HUES64 (cell line): ENCODE measurements around the gene ZNF212.
"Not testable (repeated sequence)": the region's sequence is repeated elsewhere in the genome, so short reads cannot be mapped to it uniquely, and the experiment has no call there.

Experiments used
- H3K27ac ChIP-seq: 2 replicates; pipeline ENCODE4 v1.7.0; 2013; ENCODE audit warnings: low read depth, low read length, inconsistent platforms
- H3K27me3 ChIP-seq: 2 replicates; pipeline ENCODE4 v1.6.1; 2013; ENCODE audit warnings: mild to moderate bottlenecking, low read length; ENCODE audit not compliant: insufficient read depth
- H3K36me3 ChIP-seq: 2 replicates; pipeline ENCODE4 v1.6.1; 2013; ENCODE audit warnings: mild to moderate bottlenecking, low read length; ENCODE audit not compliant: insufficient read depth
- H3K4me1 ChIP-seq: 2 replicates; pipeline ENCODE4 v1.6.1; 2013; ENCODE audit warnings: mild to moderate bottlenecking, low read length, moderate library complexity; ENCODE audit not compliant: insufficient read depth
- H3K4me3 ChIP-seq: 2 replicates; pipeline ENCODE4 v1.5.1; 2013; ENCODE audit warnings: mild to moderate bottlenecking, low read length, moderate library complexity
- H3K9ac ChIP-seq: 2 replicates; pipeline ENCODE4 v1.6.1; 2013; ENCODE audit warnings: mild to moderate bottlenecking, low read depth, low read length
- H3K9me3 ChIP-seq: 2 replicates; pipeline ENCODE4 v1.6.1; 2013; ENCODE audit warnings: low read depth, low read length; ENCODE audit not compliant: insufficient read depth
- WGBS: fragments of 150-250, 120-280 bp; methylation state at CpG from one replicate; pipeline ENCODE4 v1.1.7; 2013; ENCODE audit warnings: missing lambda C conversion rate; 5-methylcytosine and 5-hydroxymethylcytosine counted together

Gene ZNF212

DNA sequence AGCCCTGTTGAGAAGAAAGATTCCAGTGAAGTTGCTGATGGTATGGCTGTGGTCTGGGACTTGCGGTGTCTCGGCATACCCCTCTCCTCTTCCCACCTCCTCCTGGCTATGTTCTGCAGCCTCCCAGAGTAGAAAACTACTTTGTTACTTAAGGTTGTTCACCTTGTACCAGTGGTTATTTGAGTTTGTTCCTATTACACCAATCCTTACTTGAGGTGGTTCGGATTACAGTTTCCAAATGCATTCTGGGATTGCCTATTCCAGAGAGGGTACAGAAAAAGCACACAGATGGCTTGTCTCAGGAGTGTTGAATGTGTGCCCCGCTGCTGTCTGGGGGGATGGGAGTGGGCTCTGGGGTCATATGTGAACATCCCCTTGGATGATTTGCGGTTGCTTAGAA lies 15.7 kb downstream of the ZNF212 start:
- Histone ChIP-seq H3K4me1 (no peaks in the 10 kb centered on the region), H3K27me3 (no peaks in the 10 kb centered on the region), H3K36me3 (peaks cover 54% of the 10 kb centered on the region), H3K9me3 (no peaks in the 10 kb centered on the region), H3K27ac (no peak overlapping the region), H3K9ac (no peak overlapping the region), H3K4me3 (no peak overlapping the region)
- WGBS, result 93% methylated on average over 3 of the region's 5 CpGs

DNA sequence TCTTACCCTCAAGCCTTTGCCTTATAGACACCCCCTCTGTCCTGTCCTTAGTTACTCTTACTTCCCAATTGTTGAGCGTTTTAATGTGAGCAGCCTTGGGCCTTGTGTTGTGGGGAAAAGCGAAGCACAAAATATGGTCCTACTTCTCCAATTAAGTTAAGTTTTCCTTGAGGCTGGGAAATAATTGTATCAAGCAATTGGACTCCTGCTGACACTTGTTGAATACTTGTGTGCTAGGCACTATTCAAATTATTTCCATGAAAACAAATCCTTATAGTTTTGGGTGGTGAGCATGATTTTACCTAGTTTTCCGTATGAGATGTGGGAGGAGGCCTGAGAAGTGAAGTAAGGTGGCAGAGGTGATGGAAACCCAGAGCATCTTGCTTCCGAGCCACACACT lies 17.1 kb downstream of the ZNF212 start:
- Histone ChIP-seq H3K4me3 (no peak overlapping the region), H3K4me1 (no peaks in the 10 kb centered on the region), H3K9me3 (no peaks in the 10 kb centered on the region), H3K27ac (no peak overlapping the region), H3K27me3 (peaks cover 8% of the 10 kb centered on the region), H3K9ac (no peak overlapping the region), H3K36me3 (peaks cover 44% of the 10 kb centered on the region)
- WGBS, result 93% methylated on average over 2 of the region's 4 CpGs

DNA sequence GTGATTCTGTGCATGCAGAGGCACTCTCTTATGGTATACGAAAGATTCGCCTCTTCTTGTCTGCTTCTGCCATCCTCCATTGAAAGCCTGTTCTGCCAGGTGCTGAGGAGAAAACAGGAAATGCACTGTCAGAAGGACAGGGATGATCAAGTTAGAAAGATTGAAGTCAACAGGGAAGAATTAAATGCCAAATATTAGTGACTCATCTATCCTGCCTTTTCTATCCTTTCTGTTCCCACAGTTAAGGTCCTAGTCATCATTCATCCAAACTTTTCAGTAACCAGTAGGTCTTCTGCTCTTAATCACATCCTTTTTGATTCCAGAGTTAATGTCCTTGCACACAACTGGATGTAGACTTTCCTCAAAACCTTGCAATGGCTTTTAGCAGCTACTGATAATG lies 17.7 kb downstream of the ZNF212 start:
- 97% methylated on average over 2 of the region's 2 CpGs for WGBS
- H3K27ac ChIP-seq, result no peak overlapping the region
- no peaks in the 10 kb centered on the region for H3K9me3 ChIP-seq
- no peak overlapping the region for H3K9ac ChIP-seq
- no peak overlapping the region for H3K4me3 ChIP-seq
- H3K4me1 ChIP-seq, result no peaks in the 10 kb centered on the region
- H3K36me3 ChIP-seq, result peaks cover 38% of the 10 kb centered on the region
- peaks cover 11% of the 10 kb centered on the region for H3K27me3 ChIP-seq

DNA sequence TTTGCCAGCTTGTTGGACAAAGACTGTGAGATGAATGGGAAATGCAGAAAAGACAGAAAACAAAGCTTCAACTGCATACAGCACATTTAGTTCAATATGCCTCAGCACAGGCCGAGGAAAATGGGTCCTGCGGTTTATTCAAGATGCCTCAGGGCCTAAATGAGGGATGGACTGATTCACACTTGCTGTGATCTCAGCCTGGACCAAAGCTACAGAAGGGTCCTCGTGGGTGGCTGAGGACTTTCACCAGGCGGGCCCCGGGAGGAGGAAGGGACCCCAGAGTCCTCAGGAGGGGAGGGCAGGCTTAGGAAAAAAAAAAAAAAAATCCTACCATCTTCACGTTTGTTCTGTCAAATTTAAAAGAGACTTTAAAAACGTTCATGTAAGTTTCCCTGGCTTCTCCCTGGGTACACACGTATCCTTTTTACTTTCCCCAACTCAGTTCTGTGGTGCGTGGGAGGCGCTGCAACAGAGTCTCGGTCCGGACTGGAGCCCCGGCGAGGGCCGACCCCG lies 21.9 kb downstream of the ZNF212 start:
- no peaks in the 10 kb centered on the region for H3K4me1 ChIP-seq
- WGBS, result 19% methylated on average over 16 of the region's 16 CpGs
- H3K9me3 ChIP-seq, result no peaks in the 10 kb centered on the region
- peaks cover 11% of the 10 kb centered on the region for H3K27me3 ChIP-seq
- peak overlapping the region; percentile 65 for H3K4me3 ChIP-seq
- H3K9ac ChIP-seq, result peak overlapping the region; percentile 76
- H3K27ac ChIP-seq, result no peak overlapping the region
- peaks cover 10% of the 10 kb centered on the region for H3K36me3 ChIP-seq

DNA sequence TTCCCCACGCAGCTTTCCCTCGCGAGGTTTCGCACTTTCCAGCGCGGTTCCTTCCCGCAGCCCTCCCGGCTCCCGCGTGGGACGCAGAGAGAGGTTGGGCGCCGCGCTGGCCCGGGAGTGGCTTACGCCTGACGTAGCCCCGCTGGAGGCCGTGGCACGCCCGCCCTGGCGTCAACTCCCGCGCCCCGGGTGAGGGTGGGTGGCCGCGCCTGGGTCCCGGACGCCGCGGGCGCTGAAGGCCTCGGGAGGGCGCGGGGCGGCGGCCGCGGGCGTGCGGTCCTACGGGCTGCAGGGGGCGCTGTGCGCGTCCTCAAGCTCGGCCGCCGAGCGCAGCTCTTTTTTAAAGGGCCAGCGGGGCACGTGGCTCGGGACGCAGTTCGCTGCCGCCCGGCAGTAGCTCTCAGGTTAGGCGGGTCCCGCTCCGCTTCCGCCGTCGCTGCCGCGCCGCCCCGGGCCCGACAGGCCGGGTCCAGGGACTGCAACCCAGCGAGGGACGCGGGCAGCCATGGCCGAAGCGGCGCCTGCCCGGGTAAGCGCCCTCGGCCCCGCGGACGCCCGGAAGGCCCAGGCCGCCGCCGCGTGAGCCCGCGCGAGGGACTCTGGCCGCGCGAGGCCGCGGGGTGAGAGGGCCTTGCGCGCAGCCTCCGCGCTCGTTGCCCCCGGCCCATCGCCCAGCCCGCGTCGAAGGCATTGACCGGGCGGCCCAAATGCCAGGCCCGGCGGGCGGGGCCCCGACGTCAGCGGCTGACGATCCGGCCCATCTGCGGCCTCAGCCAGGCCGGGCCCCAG lies 22.6 kb downstream of the ZNF212 start, which contains the start of gene ZNF783:
Gene ZNF783 (plus strand): TSS at position 368 of the 789 bp plus-strand sequence. CDS start 138 bp downstream, at position 506.
- under 1% methylated on average over 115 of the region's 115 CpGs for WGBS
- Histone ChIP-seq H3K9ac (peak within 1 kb of the TSS; percentile 76), H3K36me3 (peaks cover 16% of the 10 kb centered on the region), H3K27me3 (peaks cover 11% of the 10 kb centered on the region), H3K27ac (peak within 1 kb of the TSS; percentile 66; the same call in 1 of the 2 replicates), H3K9me3 (no peaks in the 10 kb centered on the region), H3K4me3 (peak within 1 kb of the TSS; percentile 65), H3K4me1 (no peaks in the 10 kb centered on the region)

DNA sequence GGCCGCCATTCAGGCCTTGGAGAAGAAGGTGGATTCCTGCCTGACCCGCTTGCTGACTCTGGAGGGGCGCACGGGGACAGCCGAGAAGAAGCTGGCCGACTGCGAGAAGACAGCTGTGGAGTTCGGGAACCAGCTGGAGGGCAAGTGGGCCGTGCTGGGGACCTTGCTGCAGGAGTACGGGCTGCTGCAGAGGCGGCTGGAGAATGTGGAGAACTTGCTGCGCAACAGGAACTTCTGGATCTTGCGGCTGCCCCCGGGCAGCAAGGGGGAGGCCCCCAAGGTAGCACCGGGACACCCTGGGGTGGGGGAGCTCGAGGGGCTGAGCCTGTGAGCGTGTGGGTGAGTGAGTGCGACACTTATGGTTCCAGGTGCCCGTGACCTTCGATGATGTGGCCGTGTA lies 27.0 kb downstream of the ZNF212 start:
- Histone ChIP-seq H3K36me3 (peaks cover 39% of the 10 kb centered on the region), H3K4me1 (no peaks in the 10 kb centered on the region), H3K27me3 (peaks cover 4% of the 10 kb centered on the region)

DNA sequence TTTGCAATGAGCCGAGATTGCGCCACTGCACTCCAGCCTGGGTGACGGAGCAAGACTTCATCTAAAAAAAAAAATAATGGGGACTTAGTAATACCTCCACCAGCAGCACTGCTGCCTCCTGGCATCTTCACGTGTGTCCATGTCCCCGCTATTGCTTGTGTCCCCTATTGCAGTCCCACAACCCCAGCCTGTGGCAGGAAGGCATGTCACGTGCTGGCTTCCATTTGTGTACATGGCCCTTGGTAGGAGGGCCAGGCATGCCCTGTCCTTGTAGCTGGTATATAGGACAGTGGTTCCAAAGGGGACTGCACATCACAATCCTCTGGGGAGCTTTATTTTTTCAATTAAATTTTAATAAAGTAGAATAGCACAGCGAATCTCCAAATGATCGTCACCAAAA lies 28.3 kb downstream of the ZNF212 start:
- H3K9ac ChIP-seq, result no peak overlapping the region
- H3K27me3 ChIP-seq, result no peaks in the 10 kb centered on the region
- no peaks in the 10 kb centered on the region for H3K4me1 ChIP-seq
- no peak overlapping the region for H3K4me3 ChIP-seq
- WGBS, result 96% methylated on average over 8 of the region's 8 CpGs
- no peaks in the 10 kb centered on the region for H3K9me3 ChIP-seq
- no peak overlapping the region for H3K27ac ChIP-seq
- peaks cover 48% of the 10 kb centered on the region for H3K36me3 ChIP-seq

More for the DNA sequence above, 27.0 kb downstream of the ZNF212 start:
- 96% methylated on average over 21 of the region's 21 CpGs for WGBS
- H3K9ac ChIP-seq, result no peak overlapping the region
- no peak overlapping the region for H3K27ac ChIP-seq
- H3K9me3 ChIP-seq, result no peaks in the 10 kb centered on the region
- H3K4me3 ChIP-seq, result no peak overlapping the region

DNA sequence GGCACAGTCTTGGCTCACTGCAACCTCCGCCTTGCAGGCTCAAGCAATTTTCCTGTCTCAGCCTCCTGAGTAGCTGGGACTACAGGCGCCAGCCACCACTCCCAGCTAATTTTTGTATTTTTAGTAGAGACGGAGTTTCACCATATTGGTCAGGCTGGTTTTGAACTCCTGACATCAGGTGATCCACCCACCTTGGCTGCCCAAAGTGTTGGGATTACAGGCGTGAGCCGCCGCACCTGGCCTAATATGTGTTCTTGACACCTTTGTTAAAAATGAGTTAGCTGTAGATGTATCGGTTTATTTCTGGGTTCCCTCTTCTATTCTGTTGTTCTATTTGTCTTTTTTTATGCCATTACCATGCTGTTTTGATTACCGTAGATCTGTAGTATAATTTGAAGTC lies 35.0 kb downstream of the ZNF212 start:
- not testable (repeated sequence) for H3K9me3 ChIP-seq, H3K27me3 ChIP-seq, H3K4me3 ChIP-seq, H3K4me1 ChIP-seq, H3K27ac ChIP-seq, H3K9ac ChIP-seq
- 95% methylated on average over 8 of the region's 8 CpGs for WGBS
- peaks cover 51% of the 10 kb centered on the region for H3K36me3 ChIP-seq

DNA sequence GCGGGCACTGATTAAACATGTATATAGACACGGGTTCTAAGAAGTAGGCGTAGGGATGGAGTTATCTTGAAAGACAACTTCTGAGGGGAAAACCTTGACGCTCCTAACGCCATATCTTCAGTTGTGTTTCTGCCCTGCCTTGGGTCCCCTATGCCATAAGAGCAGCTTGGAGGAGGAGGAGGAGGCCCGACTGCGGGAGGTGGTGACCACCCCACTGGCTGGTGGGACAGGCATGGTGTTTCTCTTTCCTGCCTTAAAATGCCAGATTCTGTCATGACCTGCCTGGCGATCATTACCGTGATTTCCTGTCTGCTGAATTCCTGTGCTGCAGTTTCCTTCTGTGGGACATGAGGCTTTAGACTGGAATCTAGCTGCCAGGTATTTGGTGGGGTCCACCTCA lies 38.4 kb downstream of the ZNF212 start:
- no peak overlapping the region for H3K4me3 ChIP-seq
- H3K4me1 ChIP-seq, result no peaks in the 10 kb centered on the region
- peaks cover 40% of the 10 kb centered on the region for H3K36me3 ChIP-seq
- no peak overlapping the region for H3K27ac ChIP-seq
- H3K9ac ChIP-seq, result no peak overlapping the region
- no peaks in the 10 kb centered on the region for H3K27me3 ChIP-seq
- no peaks in the 10 kb centered on the region for H3K9me3 ChIP-seq
- WGBS, result 95% methylated on average over 9 of the region's 9 CpGs

DNA sequence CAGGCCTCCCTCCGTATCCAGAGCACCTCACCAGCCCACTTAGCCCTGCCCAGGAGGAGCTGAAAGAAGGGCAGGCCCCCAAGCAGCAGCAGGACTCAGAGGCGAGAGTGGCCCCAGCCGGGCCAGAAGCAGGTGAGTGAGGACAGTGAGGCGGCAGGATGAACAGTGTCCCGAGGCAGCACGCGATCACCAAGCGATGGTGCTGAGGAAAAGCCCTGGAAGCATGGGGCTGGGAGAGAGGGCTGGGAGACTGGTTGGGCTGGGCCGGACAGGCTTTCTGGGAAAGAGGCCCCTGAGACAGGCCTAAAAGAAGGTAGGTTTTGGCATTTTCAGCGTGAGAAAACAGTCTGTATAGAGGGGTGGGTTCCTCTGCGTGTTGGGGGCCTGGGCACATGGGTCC lies 38.9 kb downstream of the ZNF212 start:
- Histone ChIP-seq H3K4me1 (no peaks in the 10 kb centered on the region), H3K9ac (no peak overlapping the region), H3K9me3 (no peaks in the 10 kb centered on the region), H3K36me3 (peaks cover 38% of the 10 kb centered on the region), H3K27me3 (no peaks in the 10 kb centered on the region), H3K27ac (no peak overlapping the region), H3K4me3 (no peak overlapping the region)
- WGBS, result 94% methylated on average over 11 of the region's 11 CpGs

DNA sequence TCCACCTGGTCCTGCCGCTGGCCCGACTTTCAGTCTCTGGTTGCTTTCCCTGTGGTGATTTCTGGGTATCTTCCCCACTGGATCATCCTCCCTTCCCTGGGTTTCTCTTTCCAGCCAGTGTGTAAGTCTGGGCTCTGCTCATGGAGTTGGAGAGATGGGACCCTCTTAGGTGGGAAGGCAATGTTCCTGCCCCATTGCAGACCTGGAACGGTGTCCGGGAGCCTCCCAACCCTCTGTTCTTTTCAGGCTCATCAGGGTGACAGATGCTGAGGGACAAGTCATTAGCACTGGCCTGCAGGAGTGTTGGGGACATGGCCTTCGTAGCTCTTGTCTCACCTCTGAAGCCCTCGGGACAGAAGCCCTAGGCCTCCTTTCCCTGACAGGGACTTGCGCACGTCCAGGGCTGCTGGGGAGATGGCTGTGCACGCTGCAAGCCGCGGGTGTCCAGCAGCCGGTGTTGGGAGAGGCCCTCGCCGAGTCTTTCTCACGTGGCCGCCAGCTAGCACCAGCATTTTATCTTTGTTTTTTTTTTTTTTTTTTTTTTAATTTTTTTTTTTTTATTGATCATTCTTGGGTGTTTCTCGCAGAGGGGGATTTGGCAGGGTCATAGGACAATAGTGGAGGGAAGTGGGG lies 39.8 kb downstream of the ZNF212 start:
- Histone ChIP-seq H3K4me1 (no peaks in the 10 kb centered on the region), H3K36me3 (peaks cover 38% of the 10 kb centered on the region), H3K9ac (no peak overlapping the region), H3K4me3 (no peak overlapping the region), H3K9me3 (no peaks in the 10 kb centered on the region), H3K27ac (no peak overlapping the region), H3K27me3 (no peaks in the 10 kb centered on the region)
- WGBS, result 94% methylated on average over 15 of the region's 17 CpGs
